HG03558 (cell line): ENCODE data around the gene ALG13.
"Not testable (repeated sequence)": the region's sequence is repeated elsewhere in the genome, so short reads cannot be mapped to it uniquely, and the experiment has no call there.

ENCODE experiments used
- ATAC-seq: cut with Tn5 transposase; IDR thresholded peaks from one replicate; pipeline ENCODE4 v1.9.1; 2021; ENCODE audit warnings: moderate number of reproducible peaks; ENCODE audit not compliant: unreplicated experiment; ENCODE audit errors: extremely low read depth

ALG13 gene

GRCh38 chrX:111743316-111743715, 62.3 kb downstream of the ALG13 start:
- ATAC-seq: no peak

GRCh38 chrX:111756486-111756885, 75.5 kb downstream of the ALG13 start:
- no peak for ATAC-seq

- ATAC-seq: no peak
These were observed 78.7 kb downstream of the ALG13 start for GRCh38 chrX:111759686-111760085.

GRCh38 chrX:111761578-111762135, 80.7 kb downstream of the ALG13 start:
- ATAC-seq: no peak

- no peak for ATAC-seq
These were observed 97.6 kb downstream of the ALG13 start for GRCh38 chrX:111778591-111778990.

GRCh38 chrX:111779582-111779981, 98.6 kb downstream of the ALG13 start:
- ATAC-seq: no peak

GRCh38 chrX:111784667-111785066, 103.7 kb downstream of the ALG13 start:
- no peak for ATAC-seq

- not testable (repeated sequence) for ATAC-seq
These were observed 109.1 kb downstream of the ALG13 start for GRCh38 chrX:111790054-111790453.
